Right ventricle myocardium superior (tissue), 1 donor: ENCODE results near the gene SRRM3. TPM values are rescaled to one million over a fixed set of nuclear protein-coding genes. Genes with fewer than 3 reads are reported as not detected.
A peak's percentile ranks its signal among the peaks of the same experiment; 100 is the strongest.
"Not testable (repeated sequence)": the region's sequence is repeated elsewhere in the genome, so short reads cannot be mapped to it uniquely, and the experiment has no call there.

Experiments
- ATAC-seq: fragments of 200-7000 bp; cut with Tn5 transposase; one replicate; pipeline ENCODE4 v1.9.1; 2020; ENCODE audit warnings: mild to moderate bottlenecking; ENCODE audit not compliant: poor library complexity
- DNase-seq: peaks from one replicate; pipeline ENCODE4 v3.0.0-alpha.2; 2020
- intact Hi-C: fragments of 100-400 bp; cut with DNase I; formaldehyde crosslinking; loops from one replicate; pipeline ENCODE4 v1.11.2; 2022
- total RNA-seq: library from RNA; stranded (reverse); fragmentation: NEBNext Ultra II Directional; extraction: Animal tissue kit (Norgen Biotek cat#: 25700); gene quantifications from one replicate; pipeline ENCODE4 v1.2.1, GENCODE V29; 2021
- donor health status: DM: no; HTN: yes; CAD: no; lungs with severe emphysema.

SRRM3 gene
- total RNA-seq, 1 donor from 2014 or later: 16.3 TPM

DNA sequence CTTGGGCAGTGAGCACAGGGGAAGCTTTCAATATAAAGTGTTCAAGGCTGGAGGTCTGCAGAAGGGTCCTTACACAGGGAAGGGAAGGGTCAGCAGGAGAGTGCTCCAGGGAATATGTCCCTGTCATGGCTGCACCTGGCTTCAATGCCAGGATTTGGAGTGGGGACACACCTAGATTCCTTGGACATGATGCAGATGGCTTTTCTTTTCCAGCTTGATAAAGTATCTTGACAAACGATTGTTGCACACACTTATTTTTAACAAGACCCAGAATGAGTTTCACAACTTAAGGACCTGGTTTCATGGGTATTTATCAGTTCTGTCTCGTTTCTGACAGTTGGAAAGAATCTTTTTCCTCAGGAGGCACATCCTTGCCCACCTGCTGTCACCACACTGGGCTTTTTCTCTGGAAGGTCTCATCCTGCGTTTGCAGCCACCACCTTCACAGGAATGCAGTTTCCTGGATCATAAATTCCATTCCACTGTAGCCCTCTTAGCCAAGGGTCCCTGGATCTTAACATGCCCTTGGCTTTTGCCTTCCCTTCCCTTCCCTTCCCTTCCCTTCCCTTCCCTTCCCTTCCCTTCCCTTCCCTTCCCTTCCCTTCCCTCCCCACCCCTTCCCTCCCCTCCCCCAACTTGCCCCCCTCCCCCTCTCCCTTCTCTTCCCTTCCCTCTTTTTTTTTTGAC is 21.7 kb downstream of the SRRM3 start:
- DNase-seq: no peak
- ATAC-seq: no peak
- intact Hi-C loops: no loop called here

DNA sequence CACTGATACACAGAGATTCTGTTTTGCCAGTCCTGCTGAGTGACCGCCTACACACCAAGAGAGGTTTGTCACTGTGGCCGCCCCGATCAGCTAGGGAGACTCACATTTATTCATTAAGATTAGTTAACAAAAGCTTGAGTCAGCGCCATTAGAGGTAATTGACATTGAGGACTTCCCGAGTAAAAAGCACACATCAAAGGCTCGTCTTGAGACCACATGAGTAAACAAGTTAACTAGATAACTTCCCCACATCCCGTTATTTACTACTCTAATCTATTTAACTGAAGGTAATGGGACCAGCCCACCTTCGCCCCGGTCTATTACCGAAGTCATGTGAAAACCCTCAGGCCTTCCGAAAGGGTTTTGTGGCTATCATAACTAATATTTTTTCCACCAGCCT is 23.0 kb downstream of the SRRM3 start:
- no peak for ATAC-seq
- intact Hi-C loops: no loop called here
- no peak for DNase-seq

GRCh38 chr7:76225379-76225778 is 23.7 kb downstream of the SRRM3 start:
- ATAC-seq (no peak), DNase-seq (peak; percentile 49)
- intact Hi-C loops: no loop called here

DNA sequence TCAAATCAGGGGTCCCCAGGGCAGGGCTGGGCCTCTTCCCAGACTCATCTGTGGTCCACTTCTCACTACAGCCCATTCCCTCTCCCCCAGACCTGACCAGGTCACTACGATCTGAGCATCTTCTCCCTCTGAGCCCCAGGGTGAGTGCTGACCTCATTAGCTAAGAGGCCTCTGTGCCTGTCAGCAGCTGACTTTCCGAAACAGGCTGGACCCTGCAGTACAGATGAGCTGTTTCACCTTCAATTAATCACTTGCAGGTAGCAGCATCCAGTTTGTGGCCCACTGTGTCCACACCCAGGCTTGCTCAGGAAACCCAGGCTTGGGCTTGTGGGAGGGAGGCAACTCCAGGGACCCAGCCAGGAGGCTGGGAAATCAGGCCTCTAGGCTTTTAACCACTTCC is 24.3 kb downstream of the SRRM3 start:
- ATAC-seq: no peak
- intact Hi-C loops: no loop called here
- DNase-seq: no peak

DNA sequence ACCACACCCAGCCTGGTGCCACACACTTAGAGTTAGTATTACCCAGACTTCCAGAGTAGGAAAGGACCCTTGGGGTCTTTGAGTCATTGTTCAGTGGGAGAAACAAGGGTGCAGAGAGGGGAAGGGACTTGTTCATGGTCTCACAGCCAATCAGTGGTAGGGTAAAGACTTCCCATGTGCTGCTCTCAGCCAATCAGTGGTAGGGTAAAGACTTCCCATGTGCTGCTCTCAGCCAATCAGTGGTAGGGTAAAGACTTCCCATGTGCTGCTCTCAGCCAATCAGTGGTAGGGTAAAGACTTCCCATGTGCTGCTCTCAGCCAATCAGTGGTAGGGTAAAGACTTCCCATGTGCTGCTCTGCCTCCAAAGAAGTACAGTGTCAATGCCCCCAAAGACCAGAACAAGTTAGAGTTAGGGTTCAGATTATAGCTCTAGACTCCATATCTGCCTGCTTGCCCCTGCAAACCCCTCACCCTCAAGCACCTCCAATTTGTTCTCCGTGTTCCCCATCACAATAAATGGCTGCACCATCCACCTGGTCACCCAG is 25.3 kb downstream of the SRRM3 start:
- ATAC-seq, DNase-seq, intact Hi-C loops: not testable (repeated sequence)

DNA sequence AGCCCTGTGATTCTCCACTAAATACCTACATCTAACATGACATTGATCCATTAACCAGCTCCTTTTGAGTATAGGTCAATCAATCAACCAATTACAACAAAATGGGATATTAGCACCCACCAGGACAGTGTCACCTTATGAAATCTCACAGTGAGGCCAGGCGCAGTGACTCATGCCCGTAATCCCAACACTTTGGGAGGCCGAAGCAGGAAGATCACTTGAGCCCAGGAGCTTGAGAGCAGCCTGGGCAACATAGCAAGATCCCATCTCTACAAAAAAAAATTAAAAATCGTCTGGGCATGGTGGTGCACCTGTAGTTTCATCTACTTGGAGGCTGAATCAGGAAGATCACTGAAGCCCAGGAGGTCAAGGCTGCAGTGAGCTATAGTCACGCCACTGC is 28.5 kb downstream of the SRRM3 start:
- ATAC-seq (no peak), DNase-seq (no peak)
- intact Hi-C loops: no loop called here

- DNase-seq (no peak), ATAC-seq (no peak)
- intact Hi-C loops: no loop called here
Observed at GRCh38 chr7:76231071-76231470, 29.4 kb downstream of the SRRM3 start.

DNA sequence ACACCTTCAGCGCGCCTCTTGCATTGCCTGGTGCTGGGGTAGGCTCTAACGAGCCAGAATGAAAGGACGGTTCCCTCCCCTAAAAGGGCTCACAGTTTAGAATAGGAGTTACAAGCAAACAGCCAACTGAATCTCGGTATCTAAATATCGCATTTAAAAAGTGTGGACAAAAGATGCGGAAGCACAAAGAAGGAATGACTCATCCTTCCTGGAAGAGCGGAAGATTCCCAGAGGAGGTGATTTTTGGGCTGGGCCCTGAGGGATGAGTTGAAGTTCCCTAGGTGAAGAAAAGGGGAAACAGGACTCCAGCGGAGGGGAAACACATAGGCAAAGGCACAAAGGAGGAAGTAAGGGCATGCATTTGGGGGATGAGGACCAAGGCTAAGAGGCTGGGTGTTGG is 29.9 kb downstream of the SRRM3 start:
- ATAC-seq: no peak
- intact Hi-C loops: no loop called here

DNA sequence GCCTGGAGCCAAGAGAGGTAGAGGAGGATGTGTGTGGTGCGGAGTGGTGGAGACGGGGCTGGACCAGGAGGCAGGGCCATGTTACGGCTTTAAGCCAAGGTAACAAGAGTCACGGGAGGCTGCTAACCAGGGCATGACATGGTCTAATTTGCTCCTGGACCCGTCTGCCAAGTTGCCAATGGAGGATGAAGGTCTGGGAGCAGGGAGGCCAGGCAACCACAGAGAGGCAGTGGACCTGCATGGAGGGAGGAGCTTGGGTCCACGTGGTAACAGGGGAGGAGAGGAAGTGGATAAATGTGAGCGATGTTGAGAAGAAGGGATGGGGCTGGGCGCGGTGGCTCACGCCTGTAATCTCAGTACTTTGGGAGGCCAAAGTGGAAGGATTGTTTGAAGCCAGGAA is 31.0 kb downstream of the SRRM3 start:
- intact Hi-C loops: no loop called here
- DNase-seq: no peak
- no peak for ATAC-seq

More for the DNA sequence above, 29.9 kb downstream of the SRRM3 start:
- no peak for DNase-seq

- no peak for DNase-seq
- intact Hi-C loops: no loop called here
Observed at GRCh38 chr7:76233538-76234281, 32.0 kb downstream of the SRRM3 start.

GRCh38 chr7:76234282-76234584 is 32.5 kb downstream of the SRRM3 start:
- no peak for ATAC-seq
- intact Hi-C loops: no loop called here
- no peak for DNase-seq

More at GRCh38 chr7:76233538-76234281, 32.0 kb downstream of the SRRM3 start:
- ATAC-seq: no peak

GRCh38 chr7:76234931-76235441 is 33.3 kb downstream of the SRRM3 start:
- peak; percentile 88 for ATAC-seq
- DNase-seq: peak; percentile 75
- intact Hi-C loops: no loop called here

GRCh38 chr7:76236224-76236623 is 34.5 kb downstream of the SRRM3 start:
- no peak for DNase-seq
- ATAC-seq: no peak
- intact Hi-C loops: no loop called here

DNA sequence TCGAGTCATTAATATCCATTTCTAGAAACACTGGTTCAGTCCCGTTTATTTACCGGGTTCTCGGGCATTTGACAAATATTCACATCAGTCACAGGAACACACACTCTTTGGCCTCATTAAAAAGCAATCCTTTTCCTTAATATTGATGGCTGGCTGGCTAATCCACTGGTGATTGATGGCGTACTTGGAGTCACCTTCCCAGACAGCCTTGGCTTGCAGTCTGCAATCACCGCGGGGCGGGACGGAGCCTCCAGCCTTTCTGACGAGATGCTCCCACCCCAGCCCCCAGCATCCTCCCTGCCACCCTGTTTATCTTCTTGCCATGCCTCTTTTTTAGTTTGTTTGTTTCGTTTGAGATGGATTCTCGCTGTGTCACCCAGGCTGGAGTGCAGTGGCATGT is 36.6 kb downstream of the SRRM3 start:
- DNase-seq (no peak), ATAC-seq (no peak)
- intact Hi-C loops: no loop called here

- DNase-seq: no peak
- ATAC-seq: no peak
- intact Hi-C loops: no loop called here
Observed at GRCh38 chr7:76241141-76241540, 39.4 kb downstream of the SRRM3 start.

GRCh38 chr7:76242517-76243063 is 40.9 kb downstream of the SRRM3 start:
- intact Hi-C loops, ATAC-seq, DNase-seq: not testable (repeated sequence)

DNA sequence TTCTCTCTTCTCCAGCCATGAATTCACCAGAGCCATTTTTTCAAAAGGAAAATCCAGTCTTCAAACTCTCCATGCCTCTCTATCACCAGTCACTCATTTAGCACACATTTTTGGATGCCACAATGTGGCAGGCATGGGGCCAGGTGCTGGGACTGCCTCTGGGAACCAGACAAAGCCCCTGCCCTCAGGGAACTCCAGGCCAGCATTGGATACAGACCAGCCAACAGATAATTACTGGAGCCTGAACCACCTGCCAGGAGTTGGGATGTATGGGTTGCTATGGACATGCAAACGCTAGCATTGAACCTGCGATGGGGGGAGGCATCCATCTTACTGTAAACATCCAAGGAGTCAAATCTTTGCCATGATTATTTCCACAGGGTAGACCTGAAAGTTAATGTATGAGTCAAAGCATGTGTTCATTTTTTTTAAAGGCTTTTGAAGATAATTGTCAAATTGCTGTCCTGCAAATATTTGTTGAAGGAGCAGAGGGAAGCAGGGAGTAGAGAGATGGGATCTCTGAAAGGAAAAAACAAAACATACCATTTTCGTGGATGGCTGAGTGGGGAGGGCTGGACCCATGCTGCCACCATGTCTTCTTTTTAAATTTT is 43.2 kb downstream of the SRRM3 start:
- intact Hi-C loops: no loop called here
- no peak for DNase-seq
- ATAC-seq: no peak

DNA sequence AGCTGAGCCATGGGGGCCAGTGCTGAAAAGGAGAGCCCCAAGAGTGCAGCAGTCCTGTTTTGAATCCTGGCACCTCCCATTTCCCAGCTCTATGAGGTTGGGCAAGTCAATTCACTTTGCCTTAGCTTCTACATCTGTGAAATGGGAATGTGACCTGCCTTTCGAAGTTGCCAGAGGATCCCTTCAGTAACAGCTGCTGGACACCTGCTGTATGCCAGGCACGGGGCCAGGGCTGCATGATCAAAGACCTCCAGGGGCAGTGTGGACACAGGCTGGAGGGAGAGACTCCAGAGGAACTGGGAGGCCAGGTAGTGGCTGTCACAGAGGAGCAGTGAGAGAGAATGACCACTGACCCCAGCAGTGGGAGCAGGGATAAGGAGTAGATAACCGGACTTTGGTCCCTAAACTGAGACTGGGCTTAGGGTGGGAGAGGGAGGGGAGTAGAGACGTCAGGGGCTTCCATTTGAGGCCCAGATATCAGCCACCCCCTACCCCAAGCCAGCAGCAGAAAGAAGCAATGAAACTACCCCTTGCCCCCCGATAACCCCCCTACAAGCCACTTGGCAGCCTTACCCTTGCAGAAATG is 45.2 kb downstream of the SRRM3 start:
- ATAC-seq (no peak), DNase-seq (no peak)
- intact Hi-C loops: no loop called here

DNA sequence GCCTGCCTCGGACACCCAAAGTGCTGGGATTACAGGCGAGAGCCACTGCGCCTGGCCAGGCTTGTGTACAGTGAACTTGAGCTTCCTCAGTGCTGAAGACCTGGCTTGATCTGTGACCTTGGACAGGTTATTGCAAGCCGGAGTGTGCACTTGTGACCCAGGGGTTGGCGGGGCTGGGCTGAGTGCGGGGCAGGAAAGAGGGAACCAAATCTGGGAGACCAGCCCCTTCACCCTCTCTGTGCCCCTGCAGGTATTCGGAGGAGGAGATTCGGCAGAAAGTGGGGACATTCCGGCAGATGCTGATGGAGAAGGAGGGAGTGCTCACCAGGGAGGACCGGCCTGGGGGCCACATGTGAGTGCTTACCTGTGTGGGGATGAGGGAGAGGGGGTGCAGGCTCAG is 46.2 kb downstream of the SRRM3 start:
- DNase-seq (no peak), ATAC-seq (no peak)
- intact Hi-C loops: no loop called here
